Fibroblast of pulmonary artery (primary cell): ENCODE results near the gene ZMIZ1.

Experiments used
- DNase-seq: peaks from one replicate; pipeline ENCODE4 v3.0.0-alpha.2; 2010; ENCODE audit warnings: low read depth
- H3K4me3 ChIP-seq: replicated peaks from 2 replicates; pipeline ENCODE4 v1.5.1; 2011; ENCODE audit warnings: low read depth, mild to moderate bottlenecking, control low read depth, low read length, moderate library complexity
- CTCF ChIP-seq: IDR thresholded peaks from 2 replicates; pipeline ENCODE4 v1.5.1; 2011; ENCODE audit warnings: mild to moderate bottlenecking, control low read depth, low read length, inconsistent platforms; ENCODE audit errors: missing control alignments

ZMIZ1 gene

GRCh38 chr10:79063661-79064492, 4.9 kb upstream of the ZMIZ1 start:
- H3K4me3 ChIP-seq: no peak overlapping the region
- TF ChIP-seq CTCF: no peak
- DNase-seq: no peak

GRCh38 chr10:79065091-79065551, 3.6 kb upstream of the ZMIZ1 start:
- no peak for DNase-seq
- TF ChIP-seq CTCF: no peak
- no peak overlapping the region for H3K4me3 ChIP-seq

- no peak for TF ChIP-seq CTCF
- DNase-seq: no peak
- no peak overlapping the region for H3K4me3 ChIP-seq
Observed at GRCh38 chr10:79065853-79066252, 2.9 kb upstream of the ZMIZ1 start.

- peak; percentile 25 for TF ChIP-seq CTCF
- peak overlapping the region; percentile 57 for H3K4me3 ChIP-seq
- DNase-seq: peak; percentile 24
Observed at GRCh38 chr10:79066411-79067240, 2.1 kb upstream of the ZMIZ1 start.

GRCh38 chr10:79067241-79068202, 1.2 kb upstream of the ZMIZ1 start:
- DNase-seq: peak; percentile 94
- no peak for TF ChIP-seq CTCF
- H3K4me3 ChIP-seq: peak overlapping the region; percentile 57

GRCh38 chr10:79068203-79068561, 584 bp upstream of the ZMIZ1 start:
- DNase-seq: peak; percentile 17
- peak overlapping the region; percentile 57 for H3K4me3 ChIP-seq
- no peak for TF ChIP-seq CTCF
